GM12872 (cell line): ENCODE results near the gene MORN1.

Experiments used
- TF ChIP-seq, protein P1 (sequence below): IDR thresholded peaks from 3 replicates; pipeline ENCODE4 v1.5.1; 2011; ENCODE audit warnings: low read depth, mild to moderate bottlenecking, low read length, moderate library complexity; ENCODE audit not compliant: insufficient read depth

MORN1 gene

GRCh38 chr1:2344744-2345296 lies 46.5 kb downstream of the MORN1 start:
- TF ChIP-seq, protein P1, sequence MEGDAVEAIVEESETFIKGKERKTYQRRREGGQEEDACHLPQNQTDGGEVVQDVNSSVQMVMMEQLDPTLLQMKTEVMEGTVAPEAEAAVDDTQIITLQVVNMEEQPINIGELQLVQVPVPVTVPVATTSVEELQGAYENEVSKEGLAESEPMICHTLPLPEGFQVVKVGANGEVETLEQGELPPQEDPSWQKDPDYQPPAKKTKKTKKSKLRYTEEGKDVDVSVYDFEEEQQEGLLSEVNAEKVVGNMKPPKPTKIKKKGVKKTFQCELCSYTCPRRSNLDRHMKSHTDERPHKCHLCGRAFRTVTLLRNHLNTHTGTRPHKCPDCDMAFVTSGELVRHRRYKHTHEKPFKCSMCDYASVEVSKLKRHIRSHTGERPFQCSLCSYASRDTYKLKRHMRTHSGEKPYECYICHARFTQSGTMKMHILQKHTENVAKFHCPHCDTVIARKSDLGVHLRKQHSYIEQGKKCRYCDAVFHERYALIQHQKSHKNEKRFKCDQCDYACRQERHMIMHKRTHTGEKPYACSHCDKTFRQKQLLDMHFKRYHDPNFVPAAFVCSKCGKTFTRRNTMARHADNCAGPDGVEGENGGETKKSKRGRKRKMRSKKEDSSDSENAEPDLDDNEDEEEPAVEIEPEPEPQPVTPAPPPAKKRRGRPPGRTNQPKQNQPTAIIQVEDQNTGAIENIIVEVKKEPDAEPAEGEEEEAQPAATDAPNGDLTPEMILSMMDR: no peak

DNA sequence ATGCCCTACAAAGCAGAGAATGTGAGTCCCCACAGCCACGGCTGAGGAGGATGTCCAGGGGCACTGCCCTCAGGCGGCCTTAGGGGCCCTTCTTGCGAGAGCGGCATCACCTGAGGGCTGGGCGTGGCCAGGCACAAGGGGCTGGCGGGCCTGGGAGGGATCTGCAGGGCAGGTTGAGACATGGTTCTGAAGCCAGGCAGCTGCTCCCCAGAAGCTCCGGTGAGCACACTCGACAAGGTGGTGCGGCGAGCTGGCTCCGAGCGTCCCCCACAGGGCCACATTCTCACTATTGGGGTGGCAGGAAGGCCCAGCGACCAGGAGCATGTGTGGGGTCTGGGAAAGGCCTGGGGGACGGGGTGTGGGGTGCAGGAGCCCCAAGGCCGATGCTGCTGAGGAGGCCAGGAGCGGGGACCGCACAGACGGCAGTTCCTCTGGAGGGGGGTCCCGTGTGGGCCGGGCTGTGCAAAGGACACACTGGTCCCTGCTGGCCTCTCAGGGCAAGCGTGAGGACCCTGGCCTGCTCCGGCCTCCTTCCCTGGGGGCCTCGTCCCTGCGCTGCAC lies 47.2 kb downstream of the MORN1 start:
- TF ChIP-seq, protein P1: no peak

DNA sequence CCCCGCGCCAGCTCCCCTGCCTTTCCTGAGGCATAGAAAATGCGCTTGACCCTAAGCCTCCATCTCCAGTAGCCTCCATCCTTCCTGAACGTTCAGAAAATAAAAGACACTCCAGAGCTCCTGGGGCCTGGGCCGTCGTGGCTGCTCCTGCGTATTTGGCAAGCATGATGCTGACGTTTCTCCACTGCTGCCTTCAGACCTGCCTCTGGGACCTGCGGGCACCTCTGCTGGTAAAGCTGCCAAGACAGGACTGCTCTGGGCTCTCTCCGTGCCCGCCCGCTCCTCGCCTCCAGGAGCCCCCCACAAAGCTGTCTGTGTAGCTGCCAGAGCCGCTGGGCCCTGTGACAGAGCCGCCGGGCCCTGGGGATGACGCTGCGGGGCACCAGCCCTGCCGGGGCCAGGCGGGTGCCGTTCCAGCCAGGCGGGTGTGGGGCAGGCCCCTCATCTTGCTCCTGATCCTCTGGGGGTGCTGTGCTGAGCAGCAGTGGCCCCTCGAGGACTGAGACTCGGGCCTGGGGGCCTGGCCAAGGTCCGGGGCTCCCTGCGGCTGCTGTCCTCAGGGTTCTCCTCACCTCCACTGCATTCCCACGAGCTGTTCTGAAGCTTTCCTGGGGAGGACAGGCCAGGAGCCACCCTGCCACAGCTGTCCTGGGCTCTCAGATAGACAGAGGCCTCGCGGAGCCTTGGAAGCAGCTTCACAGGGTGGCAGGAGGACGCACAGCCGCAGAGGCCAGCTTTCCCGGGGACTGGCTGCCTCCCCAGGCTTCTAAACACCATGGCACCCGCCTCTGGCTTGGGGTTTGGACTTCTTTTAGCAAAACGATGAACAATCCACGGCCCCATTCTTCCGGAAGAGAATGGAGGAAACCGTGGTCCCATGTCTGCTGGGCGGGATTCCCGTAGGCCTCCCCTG lies 48.1 kb downstream of the MORN1 start:
- TF ChIP-seq, protein P1: no peak

DNA sequence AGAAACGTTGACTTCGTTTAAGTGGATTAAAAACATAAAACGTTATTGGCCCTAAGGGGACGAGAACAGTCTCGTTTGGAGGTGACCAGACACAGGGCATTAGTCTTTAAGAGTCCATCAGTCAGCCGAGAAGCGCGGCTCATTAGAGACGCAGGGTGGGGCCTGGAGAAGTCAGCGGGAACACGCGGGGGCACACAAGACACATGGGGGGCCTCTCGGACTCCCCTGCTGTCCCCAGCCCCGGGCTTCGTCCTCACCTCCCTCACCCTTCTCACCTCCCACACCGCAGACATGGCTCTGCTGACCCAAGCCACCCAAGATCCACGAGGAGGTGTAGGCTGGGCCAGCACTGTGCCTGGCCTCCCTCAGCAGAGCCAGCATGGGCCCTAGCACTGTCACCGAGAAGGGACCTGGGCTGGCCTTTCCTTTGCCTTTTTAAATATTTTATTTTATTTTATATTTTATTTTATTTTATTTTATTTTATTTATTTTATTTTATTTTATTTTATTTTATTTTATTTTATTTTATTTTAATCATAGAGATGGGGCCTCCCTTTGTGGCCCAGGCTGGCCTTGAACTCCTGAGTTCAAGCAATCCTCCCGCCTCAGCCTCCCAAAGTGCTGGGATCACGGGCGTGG lies 48.9 kb downstream of the MORN1 start:
- TF ChIP-seq, protein P1: no peak

DNA sequence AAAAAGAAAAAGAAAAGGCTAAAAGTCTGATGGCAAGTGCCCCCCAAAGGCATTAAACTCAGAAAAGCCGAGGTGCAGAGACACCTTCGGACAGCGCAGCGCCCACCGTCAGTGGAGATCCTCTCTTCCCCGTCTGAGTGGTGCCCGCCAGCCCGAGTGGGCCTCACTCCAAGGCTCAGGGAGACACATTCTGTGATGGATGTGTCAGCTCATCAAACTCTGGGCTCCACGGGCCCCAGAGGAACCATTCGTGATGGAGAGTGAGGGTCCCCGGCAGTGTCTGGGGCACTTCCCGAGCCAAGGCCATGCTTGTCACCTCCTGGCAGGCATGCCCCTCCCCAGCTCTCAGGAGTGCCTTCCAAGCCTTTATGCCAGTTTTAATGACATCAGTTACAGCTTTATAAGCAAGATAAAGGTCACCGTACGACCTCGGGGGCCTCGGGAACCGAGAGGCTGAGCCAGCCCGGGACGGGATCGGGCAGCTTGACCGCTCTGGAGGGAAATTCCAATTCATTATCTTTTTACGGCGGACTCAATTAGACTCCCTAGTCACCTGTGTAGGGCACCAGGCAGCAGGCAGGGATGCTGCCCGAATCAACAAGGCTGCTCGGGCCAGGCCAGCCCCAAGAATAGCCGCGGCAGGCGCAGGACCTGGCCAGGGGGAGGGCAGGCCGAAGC lies 49.5 kb downstream of the MORN1 start:
- TF ChIP-seq, protein P1: no peak

GRCh38 chr1:2340918-2341254 lies 50.5 kb downstream of the MORN1 start:
- TF ChIP-seq, protein P1: no peak
